ENCODE data around the gene PARD3.

- TF ChIP-seq CTCF (IDR thresholded peaks at IDR 0.05) = no peak
- TF ChIP-seq EZH2 (IDR thresholded peaks at IDR 0.05) = no peak
Measured at GRCh38 chr10:34717429-34717828, 97.7 kb downstream of the PARD3 start.

Measured in neural progenitor cell (in vitro differentiated cells).